Measurements from ENCODE around the gene FIGNL2.

GRCh38 chr12:51792417-51792816 lies 56.1 kb downstream of the FIGNL2 start:
- TF ChIP-seq CTCF (IDR thresholded peaks at IDR 0.05 in 8 of 11, conservative IDR thresholded peaks at IDR 0.05 in 3 of 11) (no peak), POLR2A (IDR thresholded peaks at IDR 0.05) (no peak), POLR2AphosphoS5 (IDR thresholded peaks at IDR 0.05) (no peak)

Measured in spleen (tissue), 7 donors.